ENCODE measurements around the gene ATP2A3. TPM values are rescaled to one million over a fixed set of nuclear protein-coding genes. Genes with fewer than 3 reads are reported as not detected.

ATP2A3 gene
- total RNA-seq, 1 experiment from 2014 or later: 8.2 TPM

- ChIA-PET POLR2A (no interaction called here), CTCF (no interaction called here)
- Histone ChIP-seq H3K27me3 (replicated peaks; ENCODE audit: control insufficient read depth, insufficient read depth, low read length) (no peaks in the 10 kb centered on the region), H3K4me1 (peaks cover 7% of the 10 kb centered on the region; the same call in 1 of the 2 replicates), H3K36me3 (ENCODE audit: control insufficient read depth, insufficient read depth, low read length) (no peaks in the 10 kb centered on the region), H3K4me3 (ENCODE audit: low read depth, low read length) (no peak overlapping the region), H3K9me3 (no peaks in the 10 kb centered on the region)
- intact Hi-C loops (cut with micrococcal nuclease; ENCODE audit: unreplicated experiment): no loop called here
- no TSS peak for BruUV-seq (replicated peaks)
- TF ChIP-seq CTCF (IDR thresholded peaks at IDR 0.05; ENCODE audit: insufficient read depth in 1 of 2, low read depth in 1 of 2, low read length in 1 of 2, severe bottlenecking in 1 of 2, unreplicated experiment in 1 of 2): no peak
- no peaks in the 10 kb centered on the region for H3K27me3 Mint-ChIP-seq (ENCODE audit: insufficient read depth, unreplicated experiment)
- no peaks in the 10 kb centered on the region for H3K9me3 Mint-ChIP-seq (ENCODE audit: unreplicated experiment)
- H3K4me1 Mint-ChIP-seq (ENCODE audit: low read depth, unreplicated experiment): peaks cover 9% of the 10 kb centered on the region
- H3K4me3 Mint-ChIP-seq (ENCODE audit: unreplicated experiment): no peak overlapping the region
- DNase-seq: no peak
- H3K27ac Mint-ChIP-seq (ENCODE audit: unreplicated experiment): no peak overlapping the region
- peaks cover 8% of the 10 kb centered on the region for H3K36me3 Mint-ChIP-seq (ENCODE audit: insufficient read depth, unreplicated experiment)
These were observed 74.0 kb downstream of the ATP2A3 start for GRCh38 chr17:3890082-3890877.

- no peak overlapping the region for H3K27ac Mint-ChIP-seq (ENCODE audit: unreplicated experiment)
- peaks cover 9% of the 10 kb centered on the region for H3K4me1 Mint-ChIP-seq (ENCODE audit: low read depth, unreplicated experiment)
- no peaks in the 10 kb centered on the region for H3K27me3 Mint-ChIP-seq (ENCODE audit: insufficient read depth, unreplicated experiment)
- H3K4me1 ChIP-seq: peaks cover 7% of the 10 kb centered on the region; the same call in 1 of the 2 replicates
- ChIA-PET POLR2A (no interaction called here), CTCF (no interaction called here)
- TF ChIP-seq CTCF (IDR thresholded peaks at IDR 0.05; ENCODE audit: insufficient read depth in 1 of 2, low read depth in 1 of 2, low read length in 1 of 2, severe bottlenecking in 1 of 2, unreplicated experiment in 1 of 2): no peak
- no peaks in the 10 kb centered on the region for H3K36me3 ChIP-seq (ENCODE audit: control insufficient read depth, insufficient read depth, low read length)
- no peak overlapping the region for H3K4me3 Mint-ChIP-seq (ENCODE audit: unreplicated experiment)
- no peaks in the 10 kb centered on the region for H3K9me3 Mint-ChIP-seq (ENCODE audit: unreplicated experiment)
- H3K9me3 ChIP-seq: no peaks in the 10 kb centered on the region
- no TSS peak for BruUV-seq (replicated peaks)
- H3K4me3 ChIP-seq (ENCODE audit: low read depth, low read length): no peak overlapping the region
- peaks cover 8% of the 10 kb centered on the region for H3K36me3 Mint-ChIP-seq (ENCODE audit: insufficient read depth, unreplicated experiment)
- no peak for DNase-seq
- intact Hi-C loops (cut with micrococcal nuclease; ENCODE audit: unreplicated experiment): no loop called here
- H3K27me3 ChIP-seq (replicated peaks; ENCODE audit: control insufficient read depth, insufficient read depth, low read length): no peaks in the 10 kb centered on the region
These were observed 74.8 kb downstream of the ATP2A3 start for GRCh38 chr17:3889325-3890012.

DNA sequence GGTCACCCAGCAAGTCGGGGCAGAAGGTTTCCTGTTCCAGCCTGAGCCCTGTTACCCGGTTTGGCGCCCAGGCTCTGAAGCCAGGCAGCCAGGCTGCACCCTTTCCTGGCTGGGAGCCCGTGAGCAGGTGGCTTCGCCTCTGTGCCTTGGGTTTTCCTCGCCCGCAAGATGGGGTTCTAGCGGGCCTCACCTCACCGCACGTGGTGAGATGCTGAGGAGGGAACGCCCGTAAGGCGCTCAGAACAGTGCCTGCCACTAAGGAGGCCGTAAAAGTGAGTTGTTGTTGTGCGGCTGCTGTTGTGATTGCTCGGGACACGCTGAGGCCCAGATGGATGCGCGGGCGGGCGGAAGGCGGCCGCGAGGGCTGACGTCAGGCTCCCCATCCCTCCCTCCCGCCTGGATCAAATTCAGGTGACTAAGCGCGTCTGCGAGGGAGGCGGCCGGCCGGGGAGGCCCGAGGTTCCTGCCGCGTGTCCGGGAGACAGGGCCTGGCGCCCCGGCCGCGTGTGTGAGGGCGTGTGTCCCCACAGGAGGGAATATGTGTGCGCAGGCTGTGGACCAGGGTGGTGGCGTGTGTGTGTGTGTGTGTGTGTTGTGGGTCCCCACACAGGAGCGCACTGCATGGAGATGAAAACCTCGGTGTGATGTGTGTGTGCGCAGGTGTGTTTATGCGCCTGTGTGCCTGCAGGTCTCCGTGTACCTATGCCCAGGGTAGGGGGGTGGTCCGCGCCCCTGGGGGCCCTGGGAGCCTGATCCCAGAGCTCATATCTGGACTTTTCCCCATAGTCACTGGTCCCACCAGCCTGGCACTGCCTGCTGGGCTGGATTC lies 75.7 kb downstream of the ATP2A3 start:
- TF ChIP-seq CTCF (IDR thresholded peaks at IDR 0.05; ENCODE audit: insufficient read depth in 1 of 2, low read depth in 1 of 2, low read length in 1 of 2, severe bottlenecking in 1 of 2, unreplicated experiment in 1 of 2): no peak
- H3K36me3 ChIP-seq (ENCODE audit: control insufficient read depth, insufficient read depth, low read length): no peaks in the 10 kb centered on the region
- Mint-ChIP-seq H3K27me3 (ENCODE audit: insufficient read depth, unreplicated experiment) (no peaks in the 10 kb centered on the region), H3K4me3 (ENCODE audit: unreplicated experiment) (no peak overlapping the region), H3K36me3 (ENCODE audit: insufficient read depth, unreplicated experiment) (peaks cover 8% of the 10 kb centered on the region), H3K27ac (ENCODE audit: unreplicated experiment) (no peak overlapping the region), H3K9me3 (ENCODE audit: unreplicated experiment) (no peaks in the 10 kb centered on the region), H3K4me1 (ENCODE audit: low read depth, unreplicated experiment) (peaks cover under 1% of the 10 kb centered on the region)
- no peak for DNase-seq
- no peaks in the 10 kb centered on the region for H3K9me3 ChIP-seq
- ChIA-PET POLR2A (no interaction called here), CTCF (no interaction called here)
- no TSS peak for BruUV-seq (replicated peaks)
- H3K4me3 ChIP-seq (ENCODE audit: low read depth, low read length): no peak overlapping the region
- H3K4me1 ChIP-seq: peaks cover 1% of the 10 kb centered on the region; the same call in 1 of the 2 replicates
- H3K27me3 ChIP-seq (replicated peaks; ENCODE audit: control insufficient read depth, insufficient read depth, low read length): no peaks in the 10 kb centered on the region
- intact Hi-C loops (cut with micrococcal nuclease; ENCODE audit: unreplicated experiment): no loop called here

Data from Caco-2 (cell line).